ENCODE measurements around the gene DNAJC5. TPM values are rescaled to one million over a fixed set of nuclear protein-coding genes. Genes with fewer than 3 reads are reported as not detected.
A peak's percentile ranks its signal among the peaks of the same experiment; 100 is the strongest.

Gene DNAJC5
- total and polyA plus RNA-seq, 8 donors = 20.1 to 31.5 (median 27.8) TPM

GRCh38 chr20:63900413-63900812 is 5.5 kb downstream of the DNAJC5 start:
- Histone ChIP-seq H3K27me3 (no peaks in the 10 kb centered on the region), H3K36me3 (no peaks in the 10 kb centered on the region), H3K27ac (no peak overlapping the region), H3K4me1 (peaks cover 20 to 31% (median 20%) of the 10 kb centered on the region in 3 donors), H3K9me3 (no peaks in the 10 kb centered on the region), H3K4me3 (no peak overlapping the region)
- no peak for TF ChIP-seq CTCF (IDR thresholded peaks at IDR 0.05)
- ATAC-seq (no peak), DNase-seq (peak in 1 of 6 donors; percentile 8), FAIRE-seq (no peak)
- WGBS, 2 donors = 56 to 62% methylated on average over 3 of the region's 3 CpGs
- intact Hi-C loops (cut with DNase I) = no loop called here

GRCh38 chr20:63903796-63904561 is 9.1 kb downstream of the DNAJC5 start:
- Histone ChIP-seq H3K27ac (no peak overlapping the region), H3K4me1 (peaks cover 0 to 28% (median 15%) of the 10 kb centered on the region in 3 donors), H3K9me3 (no peaks in the 10 kb centered on the region), H3K4me3 (no peak overlapping the region), H3K27me3 (no peaks in the 10 kb centered on the region), H3K36me3 (no peaks in the 10 kb centered on the region)
- DNase-seq (peak in 1 of 6 donors; percentile 5), ATAC-seq (no peak), FAIRE-seq (no peak)
- intact Hi-C loops (cut with DNase I) = no loop called here
- TF ChIP-seq CTCF (IDR thresholded peaks at IDR 0.05) = no peak
- WGBS, 2 donors = 78 to 87% methylated on average over 11 of the region's 11 CpGs

- Histone ChIP-seq H3K9me3 (no peaks in the 10 kb centered on the region), H3K36me3 (no peaks in the 10 kb centered on the region), H3K4me3 (no peak overlapping the region), H3K4me1 (peaks cover 5 to 37% (median 15%) of the 10 kb centered on the region in 3 donors), H3K27ac (no peak overlapping the region), H3K27me3 (no peaks in the 10 kb centered on the region)
- 44 to 48% methylated on average over 16 of the region's 16 CpGs for WGBS, 2 donors
- intact Hi-C loops (cut with DNase I) = no loop called here
- no peak for FAIRE-seq
- ATAC-seq = peak; percentile 9 to 46 (median 27)
- peak in 1 of 6 donors; percentile 36 for DNase-seq
- TF ChIP-seq CTCF (IDR thresholded peaks at IDR 0.05) = no peak
These were observed 13.2 kb downstream of the DNAJC5 start for GRCh38 chr20:63908008-63908682.

GRCh38 chr20:63911176-63911575 is 16.2 kb downstream of the DNAJC5 start:
- peak overlapping the region in 3 of 4 donors; percentile 30 to 47 (median 45) for H3K27ac ChIP-seq
- DNase-seq (peak; percentile 73 to 89 (median 86)), FAIRE-seq (no peak), ATAC-seq (peak; percentile 84 to 87 (median 86))
- 28 to 31% methylated on average over 12 of the region's 12 CpGs for WGBS, 2 donors
- no peaks in the 10 kb centered on the region for H3K9me3 ChIP-seq
- H3K4me3 ChIP-seq = no peak overlapping the region
- H3K36me3 ChIP-seq = no peaks in the 10 kb centered on the region
- intact Hi-C loops (cut with DNase I) = no loop called here
- TF ChIP-seq CTCF (IDR thresholded peaks at IDR 0.05) = no peak
- H3K27me3 ChIP-seq = no peaks in the 10 kb centered on the region
- peaks cover 13 to 47% (median 15%) of the 10 kb centered on the region in 3 donors for H3K4me1 ChIP-seq
